ENCODE measurements around the gene PPM1N.

Gene PPM1N

DNA sequence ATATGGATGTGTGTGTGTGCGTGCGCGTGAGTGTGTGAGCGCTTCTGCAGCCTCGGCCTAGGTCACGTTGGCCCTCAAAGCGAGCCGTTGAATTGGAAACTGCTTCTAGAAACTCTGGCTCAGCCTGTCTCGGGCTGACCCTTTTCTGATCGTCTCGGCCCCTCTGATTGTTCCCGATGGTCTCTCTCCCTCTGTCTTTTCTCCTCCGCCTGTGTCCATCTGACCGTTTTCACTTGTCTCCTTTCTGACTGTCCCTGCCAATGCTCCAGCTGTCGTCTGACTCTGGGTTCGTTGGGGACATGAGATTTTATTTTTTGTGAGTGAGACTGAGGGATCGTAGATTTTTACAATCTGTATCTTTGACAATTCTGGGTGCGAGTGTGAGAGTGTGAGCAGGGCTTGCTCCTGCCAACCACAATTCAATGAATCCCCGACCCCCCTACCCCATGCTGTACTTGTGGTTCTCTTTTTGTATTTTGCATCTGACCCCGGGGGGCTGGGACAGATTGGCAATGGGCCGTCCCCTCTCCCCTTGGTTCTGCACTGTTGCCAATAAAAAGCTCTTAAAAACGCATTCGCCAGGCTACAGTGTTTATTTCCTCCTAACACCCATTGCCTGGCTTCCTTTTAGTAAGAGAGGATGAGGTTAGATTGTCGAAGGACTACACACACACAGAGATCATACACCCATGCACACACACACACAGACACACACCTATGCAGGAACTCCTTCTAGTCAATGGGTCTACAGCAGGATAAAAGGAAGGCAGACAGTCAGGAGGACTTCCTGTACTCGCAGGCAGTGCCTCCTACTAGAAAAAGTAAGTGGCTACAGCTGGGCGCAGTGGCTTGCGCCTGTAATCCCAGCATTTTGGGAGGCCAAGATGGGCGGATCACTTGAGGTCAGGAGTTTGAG, 23.4 kb upstream of the PPM1N start:
- TF ChIP-seq ZNF274 (IDR thresholded peaks at IDR 0.05; ENCODE audit: low read depth, low read length), result no peak
- H3K4me3 ChIP-seq (ENCODE audit: low read length), result no peak overlapping the region

DNA sequence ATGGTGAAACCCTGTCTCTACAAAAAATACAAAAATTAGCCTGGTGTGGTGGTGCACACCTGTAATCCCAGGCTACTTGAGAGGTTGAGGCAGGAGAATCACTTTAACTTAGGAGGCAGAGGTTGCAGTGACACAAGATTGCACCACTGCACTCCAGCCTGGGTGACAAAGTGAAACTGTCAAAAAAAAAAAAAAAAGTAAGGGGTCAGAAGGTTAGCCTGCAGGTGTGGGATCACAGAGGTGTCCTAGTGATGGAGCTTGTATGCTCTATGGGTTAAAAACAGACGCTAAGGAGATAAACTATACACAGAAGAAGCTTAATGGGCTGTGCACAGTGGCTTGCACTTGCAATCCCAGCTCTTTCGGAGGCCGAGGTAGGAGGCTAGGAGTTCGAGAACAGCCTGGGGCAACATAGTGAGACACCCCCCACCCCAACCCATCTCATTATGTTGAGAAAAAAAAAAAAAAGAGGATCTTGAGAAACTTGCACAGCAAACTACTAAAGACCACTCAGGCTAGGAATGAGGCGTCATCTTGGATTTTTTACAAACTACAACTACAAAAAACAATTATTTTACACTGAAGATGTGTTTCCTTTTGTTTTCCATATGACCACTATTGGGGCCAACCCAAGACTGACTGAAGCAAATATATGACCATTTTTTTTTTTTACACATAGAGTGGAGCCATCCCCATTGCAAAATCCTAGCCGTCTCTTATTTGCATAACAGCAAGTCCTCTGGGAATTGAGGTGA, 22.5 kb upstream of the PPM1N start:
- no peak overlapping the region for H3K4me3 ChIP-seq (ENCODE audit: low read length)
- TF ChIP-seq ZNF274 (IDR thresholded peaks at IDR 0.05; ENCODE audit: low read depth, low read length), result no peak

DNA sequence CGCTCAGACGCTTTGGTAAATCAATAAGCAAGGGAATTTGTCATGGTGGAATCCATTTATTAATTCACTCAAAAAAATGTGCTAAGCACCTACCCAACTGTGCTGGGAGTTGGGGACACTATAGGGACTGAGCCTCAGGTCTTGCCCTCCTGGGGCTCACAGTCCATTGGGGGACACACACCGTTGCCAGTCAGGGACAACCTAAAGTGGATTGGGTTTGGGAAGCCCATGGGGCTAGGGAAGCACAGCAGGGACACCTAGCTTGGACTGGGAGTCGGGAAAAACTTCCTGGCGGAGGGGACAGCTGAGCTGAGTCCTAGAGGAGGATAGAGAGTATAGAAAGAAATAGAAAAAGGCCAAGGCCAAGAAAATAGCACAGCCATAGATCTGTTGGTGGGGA, 21.9 kb upstream of the PPM1N start:
- TF ChIP-seq ZNF274 (IDR thresholded peaks at IDR 0.05; ENCODE audit: low read depth, low read length), result no peak

DNA sequence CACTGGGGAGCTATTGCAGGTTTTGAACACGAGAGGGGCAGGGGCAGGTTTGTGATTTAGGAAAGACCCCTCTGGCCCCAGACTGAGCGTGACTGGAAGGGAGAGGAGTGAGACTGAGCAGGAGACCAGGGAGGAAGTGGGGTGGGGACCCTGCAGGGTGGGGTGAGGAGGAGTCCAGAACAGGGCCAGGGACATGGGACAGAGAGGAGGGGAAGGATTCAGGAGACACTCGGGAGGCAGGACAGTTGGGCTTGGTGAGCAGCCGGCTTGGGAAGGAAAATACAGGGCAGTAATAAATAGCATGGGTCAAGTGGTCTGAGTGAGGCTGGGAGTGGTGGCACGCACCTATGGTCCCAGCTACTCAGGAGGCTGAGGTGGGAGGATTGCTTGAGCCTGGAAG, 21.1 kb upstream of the PPM1N start:
- TF ChIP-seq ZNF274 (IDR thresholded peaks at IDR 0.05; ENCODE audit: low read depth, low read length), result no peak
- no peak overlapping the region for H3K4me3 ChIP-seq (ENCODE audit: low read length)

More for the DNA sequence above, 21.9 kb upstream of the PPM1N start:
- H3K4me3 ChIP-seq (ENCODE audit: low read length), result no peak overlapping the region

DNA sequence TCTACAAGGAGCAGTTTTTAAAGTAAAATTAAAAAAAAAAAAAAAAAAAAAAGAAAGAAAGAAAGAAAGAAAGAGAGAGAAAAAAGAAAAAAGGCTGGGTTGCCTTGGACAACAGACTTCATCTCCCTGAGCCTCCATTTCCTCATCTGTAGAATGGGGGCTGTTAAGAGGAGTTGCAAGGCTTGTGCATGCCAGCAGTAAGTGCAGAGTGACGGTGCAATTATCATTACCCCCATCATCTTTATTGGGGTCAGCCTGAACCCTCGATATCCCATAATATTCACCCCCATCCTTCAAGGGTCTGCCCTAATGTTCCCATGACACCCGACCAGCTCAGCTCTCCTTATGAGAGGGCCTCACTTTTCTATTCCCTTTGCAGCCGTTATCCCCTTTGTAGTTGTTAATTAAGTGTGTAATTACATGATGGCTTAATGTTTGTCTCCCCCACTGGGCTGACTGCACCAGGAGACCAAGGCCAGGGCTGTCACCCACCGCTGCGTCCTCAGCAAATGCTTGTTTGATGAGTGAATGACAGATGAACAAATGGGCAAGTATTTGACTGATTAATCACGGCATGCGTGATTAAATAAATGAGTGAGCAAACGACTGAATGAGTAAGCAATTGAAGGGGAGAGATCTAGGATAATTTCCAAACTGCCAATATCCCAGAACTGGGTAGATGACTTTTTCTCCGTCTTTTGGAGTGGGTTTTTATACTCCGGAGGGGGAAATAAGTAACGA, 20.4 kb upstream of the PPM1N start:
- no peak for TF ChIP-seq ZNF274 (IDR thresholded peaks at IDR 0.05; ENCODE audit: low read depth, low read length)
- peak overlapping the region; percentile 80; the same call in 1 of the 2 replicates for H3K4me3 ChIP-seq (ENCODE audit: low read length)

DNA sequence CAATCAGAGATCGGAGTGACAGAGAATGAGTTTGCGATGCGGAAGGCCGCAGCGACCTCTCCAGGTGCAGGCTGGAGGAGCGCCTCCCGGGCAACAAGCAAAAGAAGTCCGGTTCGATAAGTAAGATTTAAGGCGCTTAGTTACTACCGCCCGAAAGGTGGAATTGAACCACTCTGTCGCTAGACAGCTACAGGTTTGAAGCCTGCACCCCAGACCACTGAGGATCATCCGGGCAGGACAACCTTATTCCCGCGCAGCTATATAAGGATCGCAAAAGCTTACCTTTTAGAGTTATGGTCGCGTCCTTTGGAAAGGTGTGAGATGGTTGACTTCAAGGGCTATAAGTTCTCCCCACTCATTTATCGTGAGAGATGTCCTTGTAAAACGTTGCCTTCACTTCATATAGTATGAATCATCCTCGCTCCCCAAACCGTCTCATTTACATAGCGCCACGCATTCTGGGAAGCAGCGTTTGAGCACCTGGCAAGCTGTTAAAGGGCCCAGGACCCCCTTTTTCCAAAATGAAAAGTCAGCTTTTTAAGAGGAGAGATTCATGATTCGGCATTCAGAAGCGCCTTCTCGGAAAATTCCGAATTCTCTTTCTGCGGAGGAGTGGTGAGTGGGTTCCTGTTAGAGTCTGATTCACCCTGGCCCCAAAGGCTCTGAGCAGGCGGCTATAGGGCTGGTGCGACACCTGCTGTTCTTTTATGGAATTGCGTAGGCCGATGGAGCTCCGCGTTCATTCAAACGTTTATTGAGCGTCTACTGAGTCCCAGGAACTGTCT, 19.6 kb upstream of the PPM1N start:
- H3K4me3 ChIP-seq (ENCODE audit: low read length), result peak overlapping the region; percentile 80
- no peak for TF ChIP-seq ZNF274 (IDR thresholded peaks at IDR 0.05; ENCODE audit: low read depth, low read length)

DNA sequence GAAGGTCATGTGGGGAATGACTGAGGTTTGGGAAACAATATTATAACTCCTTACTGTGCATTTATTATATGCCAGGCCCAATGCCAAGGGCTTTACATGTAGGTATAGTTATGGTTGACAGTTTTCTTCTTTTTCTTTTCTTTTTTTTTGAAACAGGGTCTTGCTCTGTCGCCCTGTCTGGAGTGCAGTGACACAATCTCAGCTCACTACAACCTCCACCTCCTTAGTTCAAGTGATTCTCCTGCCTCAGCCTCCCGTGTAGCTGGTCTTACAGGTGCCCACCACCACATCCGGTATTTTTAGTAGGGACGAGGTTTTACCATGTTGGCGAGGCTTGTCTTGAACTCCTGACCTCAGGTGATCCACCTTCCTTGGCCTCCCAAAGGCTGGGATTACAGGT, 15.2 kb upstream of the PPM1N start:
- H3K4me3 ChIP-seq (ENCODE audit: low read length), result no peak overlapping the region
- no peak for TF ChIP-seq ZNF274 (IDR thresholded peaks at IDR 0.05; ENCODE audit: low read depth, low read length)

DNA sequence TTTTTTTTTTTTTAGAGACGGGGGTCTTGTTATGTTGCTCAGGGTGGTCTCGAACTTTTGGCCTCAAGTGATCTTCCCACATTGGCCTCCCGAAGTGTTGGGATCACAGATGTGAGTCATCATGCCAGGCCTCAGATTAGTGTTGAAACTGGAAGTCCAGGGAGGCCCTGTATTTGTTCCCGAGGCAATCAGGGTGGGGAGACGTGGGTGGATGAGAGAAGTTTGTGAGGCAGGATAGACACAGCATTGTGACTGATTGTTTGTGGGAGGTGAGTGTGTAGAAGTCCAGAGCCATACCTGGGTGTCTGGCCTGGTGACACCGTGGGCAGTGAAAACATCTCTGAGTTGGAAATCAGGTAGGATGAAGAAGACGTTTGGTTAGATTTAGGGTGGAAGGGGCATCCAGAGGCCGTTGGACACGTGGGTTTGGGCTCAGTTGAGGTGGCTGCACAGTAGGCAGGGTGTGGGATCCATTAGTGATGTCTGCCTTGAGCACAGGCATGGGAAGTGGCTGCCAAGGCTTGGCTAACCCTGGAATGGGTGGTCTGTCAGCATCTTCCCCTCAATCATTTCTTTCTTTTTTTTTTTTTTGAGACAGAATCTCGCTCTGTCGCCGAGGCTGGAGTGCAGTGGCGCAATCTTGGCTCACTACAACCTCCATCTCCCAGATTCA, 13.8 kb upstream of the PPM1N start:
- no peak for TF ChIP-seq ZNF274 (IDR thresholded peaks at IDR 0.05; ENCODE audit: low read depth, low read length)
- H3K4me3 ChIP-seq (ENCODE audit: low read length), result no peak overlapping the region

DNA sequence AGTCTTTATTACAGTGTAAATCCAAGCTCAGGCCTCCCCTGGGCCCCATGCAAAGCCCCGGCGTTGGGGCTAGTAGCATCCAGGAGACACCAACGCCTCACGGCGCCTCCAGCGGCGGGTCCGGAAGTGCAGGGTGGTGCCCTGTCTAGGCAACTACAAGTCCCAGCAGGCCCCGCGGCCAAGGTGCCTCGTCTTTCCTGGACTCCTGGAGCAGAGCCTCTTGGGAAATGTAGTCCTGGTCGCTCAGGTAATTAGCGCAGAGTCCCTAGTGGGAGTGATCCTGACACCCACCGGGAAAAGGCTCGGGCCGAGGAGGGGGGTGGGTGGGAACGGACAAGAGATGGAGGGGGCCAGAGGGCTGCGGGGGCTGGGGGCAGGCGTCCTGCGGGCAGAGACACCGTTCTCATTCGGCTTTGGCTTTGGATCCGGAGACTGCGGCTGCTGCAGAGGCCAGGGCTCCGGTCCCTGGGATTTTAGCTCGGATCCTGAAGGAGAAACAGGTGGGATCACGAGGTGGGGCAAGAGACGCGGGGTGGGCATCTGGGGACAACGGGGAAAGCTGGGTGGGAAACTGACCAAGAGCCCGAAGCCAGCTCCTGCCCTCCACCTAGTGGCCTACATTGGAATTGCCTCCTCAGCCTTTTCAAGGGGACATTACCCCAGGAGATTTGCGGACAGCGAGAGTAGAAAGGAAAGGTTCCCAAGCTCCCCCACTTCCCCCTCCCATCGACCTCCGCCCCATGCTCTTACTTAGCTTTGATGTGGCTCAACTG, 12.8 kb upstream of the PPM1N start:
- H3K4me3 ChIP-seq (ENCODE audit: low read length), result peak overlapping the region; percentile 57

DNA sequence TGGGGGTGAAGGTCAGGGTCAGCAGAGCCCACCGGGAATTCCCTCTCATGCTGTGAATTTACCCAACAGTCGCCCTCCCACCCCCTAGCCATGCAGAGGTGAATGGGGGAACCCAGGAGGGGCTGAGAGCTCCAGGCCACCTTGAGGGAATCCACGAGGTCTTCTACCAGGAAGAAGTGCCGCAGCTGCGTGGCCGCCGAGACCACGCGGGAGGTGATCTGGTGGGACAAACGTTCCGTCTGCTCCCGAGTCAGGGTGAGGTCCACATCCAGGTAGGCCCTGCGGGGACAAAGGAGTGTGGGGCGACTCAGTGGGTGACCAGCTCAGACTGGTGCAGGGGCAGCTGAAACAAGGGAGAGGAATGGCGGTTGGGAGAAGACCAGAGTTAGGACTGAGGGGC, 9.5 kb upstream of the PPM1N start:
- no peak overlapping the region for H3K4me3 ChIP-seq (ENCODE audit: low read length)
- no peak for TF ChIP-seq ZNF274 (IDR thresholded peaks at IDR 0.05; ENCODE audit: low read depth, low read length)

More for the DNA sequence above, 12.8 kb upstream of the PPM1N start:
- no peak for TF ChIP-seq ZNF274 (IDR thresholded peaks at IDR 0.05; ENCODE audit: low read depth, low read length)

DNA sequence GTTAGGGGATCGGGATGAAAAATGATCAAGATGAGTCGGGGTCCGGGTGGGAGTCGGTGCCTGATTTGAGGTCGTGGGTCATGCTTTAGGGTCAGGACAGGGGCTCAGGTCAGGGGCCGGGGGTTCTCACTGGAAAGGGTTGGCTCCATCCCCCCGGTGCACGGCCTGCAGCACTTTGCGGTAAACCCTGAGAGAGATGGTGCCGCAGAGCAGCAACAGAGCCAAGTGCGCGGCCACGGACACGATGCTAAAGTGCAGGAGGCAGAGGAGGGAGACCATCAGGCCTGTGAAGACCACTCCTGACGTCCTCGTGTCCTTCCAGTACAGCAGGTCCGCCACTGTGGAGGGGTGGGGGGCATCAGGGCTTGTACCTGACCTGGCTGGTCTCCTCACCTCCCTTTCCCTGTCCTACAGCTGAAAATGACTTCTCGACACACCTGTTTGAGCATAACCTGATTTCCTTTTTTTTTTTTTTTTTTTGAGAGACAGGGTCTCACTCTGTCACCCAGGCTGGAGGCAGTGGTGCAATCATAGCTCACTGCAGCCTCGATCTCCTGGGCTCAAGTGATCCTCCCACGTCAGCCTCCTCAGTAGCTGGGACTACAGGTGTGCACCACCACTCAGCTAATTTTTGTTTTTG, 8.9 kb upstream of the PPM1N start:
- TF ChIP-seq ZNF274 (IDR thresholded peaks at IDR 0.05; ENCODE audit: low read depth, low read length), result no peak
- no peak overlapping the region for H3K4me3 ChIP-seq (ENCODE audit: low read length)

DNA sequence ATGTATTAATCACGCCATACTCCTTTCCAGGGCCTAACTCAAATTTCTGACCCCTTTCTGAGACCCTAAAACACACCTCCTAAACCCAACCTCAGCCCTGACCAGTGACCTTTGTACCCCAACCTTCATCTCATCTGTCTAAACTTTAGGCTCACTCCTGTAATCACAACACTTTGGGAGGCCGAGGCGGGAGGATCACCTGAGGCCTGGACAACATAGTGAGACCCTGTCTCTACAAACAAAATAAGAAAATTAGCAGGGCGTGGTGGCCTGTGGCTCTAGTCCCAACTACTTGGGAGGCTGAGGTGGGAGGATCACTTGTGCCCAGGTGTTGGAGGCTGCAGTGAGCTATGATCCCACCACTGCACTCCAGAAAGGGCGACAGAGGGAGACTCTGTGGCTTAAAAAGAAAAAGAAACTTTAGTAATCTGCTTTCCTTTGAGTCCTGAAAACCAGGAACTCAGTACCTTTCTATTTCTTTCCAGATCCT, 6.1 kb upstream of the PPM1N start:
- H3K4me3 ChIP-seq (ENCODE audit: low read length), result peak overlapping the region; percentile 62; the same call in 1 of the 2 replicates
- no peak for TF ChIP-seq ZNF274 (IDR thresholded peaks at IDR 0.05; ENCODE audit: low read depth, low read length)
